Neural progenitor cell (in vitro differentiated cells): Measurements from ENCODE around the gene ADAMTS12. TPM values are rescaled to one million over a fixed set of nuclear protein-coding genes. Genes with fewer than 3 reads are reported as not detected.

Source experiments
- DNase-seq: peaks from one replicate; pipeline ENCODE4 v3.0.0-alpha.2; 2016; ENCODE audit warnings: low spot score
- H2AFZ ChIP-seq: fragments of 200-600 bp; sonication (generic); replicated peaks from 2 replicates; pipeline ENCODE4 v1.6.1; 2016; ENCODE audit warnings: antibody characterized with exemption
- H3F3A ChIP-seq: fragments of 200-600 bp; sonication (generic); 2 replicates; pipeline ENCODE4 v1.6.1; 2016; ENCODE audit warnings: antibody characterized with exemption, low read depth
- H3K27ac ChIP-seq: fragments of 200-600 bp; sonication (generic); 2 replicates; pipeline ENCODE4 v1.5.1; 2016; ENCODE audit warnings: mild to moderate bottlenecking
- H3K27me3 ChIP-seq: fragments of 200-600 bp; sonication (generic); 2 replicates; pipeline ENCODE4 v1.6.1; 2016; ENCODE audit warnings: mild to moderate bottlenecking, moderate library complexity
- H3K36me3 ChIP-seq: fragments of 200-600 bp; sonication (generic); 2 replicates; pipeline ENCODE4 v1.5.1; 2016
- H3K4me1 ChIP-seq: fragments of 200-600 bp; sonication (generic); 2 replicates; pipeline ENCODE4 v1.6.1; 2016; ENCODE audit warnings: mixed run types
- H3K4me2 ChIP-seq: fragments of 200-600 bp; sonication (generic); 2 replicates; pipeline ENCODE4 v1.6.1; 2016
- H3K4me3 ChIP-seq: fragments of 200-600 bp; sonication (generic); 2 replicates; pipeline ENCODE4 v1.5.1; 2016
- H3K79me2 ChIP-seq: fragments of 200-600 bp; sonication (generic); 2 replicates; pipeline ENCODE4 v1.6.1; 2016; ENCODE audit warnings: low read depth
- H3K9ac ChIP-seq: fragments of 200-600 bp; sonication (generic); 2 replicates; pipeline ENCODE4 v1.6.1; 2016
- H3K9me3 ChIP-seq: fragments of 200-600 bp; sonication (generic); 2 replicates; pipeline ENCODE4 v1.5.1; 2016; ENCODE audit warnings: low read depth
- H4K20me1 ChIP-seq: fragments of 200-600 bp; sonication (generic); 2 replicates; pipeline ENCODE4 v1.6.1; 2016; ENCODE audit warnings: low read depth
- H3K27ac Mint-ChIP-seq: 3 replicates; pipeline ENCODE4 v1.8.0; 2021; ENCODE audit warnings: mixed read lengths
- H3K27me3 Mint-ChIP-seq: 2 replicates; pipeline ENCODE4 v1.8.0; 2022; ENCODE audit warnings: low read depth, mild to moderate bottlenecking, inconsistent platforms, moderate library complexity, mixed read lengths; ENCODE audit not compliant: insufficient read depth
- H3K36me3 Mint-ChIP-seq: 3 replicates; pipeline ENCODE4 v1.8.0; 2021; ENCODE audit warnings: mixed read lengths
- H3K4me1 Mint-ChIP-seq: 3 replicates; pipeline ENCODE4 v1.8.0; 2021; ENCODE audit warnings: mixed read lengths
- H3K4me3 Mint-ChIP-seq: 3 replicates; pipeline ENCODE4 v1.8.0; 2021; ENCODE audit warnings: mild to moderate bottlenecking, moderate library complexity, mixed read lengths
- H3K9me3 Mint-ChIP-seq: 3 replicates; pipeline ENCODE4 v1.8.0; 2020; ENCODE audit warnings: mixed read lengths
- CTCF ChIP-seq: fragments of 200-600 bp; sonication (generic); IDR thresholded peaks from 2 replicates; pipeline ENCODE4 v1.5.1; 2017; ENCODE audit warnings: antibody characterized with exemption, mild to moderate bottlenecking
- EZH2 ChIP-seq: fragments of 200-600 bp; sonication (generic); IDR thresholded peaks from 2 replicates; pipeline ENCODE4 v1.6.1; 2017; ENCODE audit warnings: antibody characterized with exemption, mild to moderate bottlenecking, moderate library complexity
- EZH2phosphoT487 ChIP-seq: fragments of 200-600 bp; sonication (generic); IDR thresholded peaks from 2 replicates; pipeline ENCODE4 v1.6.1; 2017; ENCODE audit warnings: antibody characterized with exemption
- total RNA-seq: library from RNA; depleted of rRNA; stranded (reverse); fragments of >200 nt; gene quantifications from 2 replicates; pipeline ENCODE4 v1.2.3, GENCODE V29; 2015; ENCODE audit warnings: low replicate concordance

Gene ADAMTS12
- total RNA-seq, 1 donor from 2014 or later = 15.6 TPM

GRCh38 chr5:33745101-33745770 is 146.6 kb downstream of the ADAMTS12 start:
- Histone ChIP-seq H3K4me2 (no peak overlapping the region), H3K79me2 (no peaks in the 10 kb centered on the region), H3K4me3 (no peak overlapping the region), H3K9me3 (no peaks in the 10 kb centered on the region), H3K27ac (no peak overlapping the region), H3K9ac (no peak overlapping the region), H4K20me1 (no peaks in the 10 kb centered on the region), H3F3A (no peaks in the 10 kb centered on the region), H3K36me3 (no peaks in the 10 kb centered on the region), H3K4me1 (no peaks in the 10 kb centered on the region), H3K27me3 (no peaks in the 10 kb centered on the region), H2AFZ (no peak overlapping the region)
- H3K36me3 Mint-ChIP-seq = no peaks in the 10 kb centered on the region
- H3K4me3 Mint-ChIP-seq = no peak overlapping the region
- H3K27me3 Mint-ChIP-seq = peaks cover 2% of the 10 kb centered on the region
- no peaks in the 10 kb centered on the region for H3K9me3 Mint-ChIP-seq
- H3K27ac Mint-ChIP-seq = no peak overlapping the region
- no peak for DNase-seq
- TF ChIP-seq EZH2phosphoT487 = no peak
- peaks cover 12% of the 10 kb centered on the region for H3K4me1 Mint-ChIP-seq

GRCh38 chr5:33743099-33743498 is 148.7 kb downstream of the ADAMTS12 start:
- no peaks in the 10 kb centered on the region for H4K20me1 ChIP-seq
- H3K4me2 ChIP-seq = no peak overlapping the region
- no peaks in the 10 kb centered on the region for H3K36me3 ChIP-seq
- no peaks in the 10 kb centered on the region for H3K79me2 ChIP-seq
- H3K36me3 Mint-ChIP-seq = peaks cover 5% of the 10 kb centered on the region
- no peak overlapping the region for H2AFZ ChIP-seq
- H3K27ac ChIP-seq = no peak overlapping the region
- no peaks in the 10 kb centered on the region for H3F3A ChIP-seq
- TF ChIP-seq CTCF = no peak
- TF ChIP-seq EZH2 = no peak
- TF ChIP-seq EZH2phosphoT487 = no peak
- no peak overlapping the region for H3K4me3 Mint-ChIP-seq
- no peak overlapping the region for H3K9ac ChIP-seq
- no peaks in the 10 kb centered on the region for H3K4me1 ChIP-seq
- no peak overlapping the region for H3K4me3 ChIP-seq
- no peaks in the 10 kb centered on the region for H3K9me3 Mint-ChIP-seq
- no peak overlapping the region for H3K27ac Mint-ChIP-seq
- no peak for DNase-seq
- no peaks in the 10 kb centered on the region for H3K27me3 ChIP-seq
- H3K9me3 ChIP-seq = no peaks in the 10 kb centered on the region
- peaks cover 12% of the 10 kb centered on the region for H3K4me1 Mint-ChIP-seq
- peaks cover 2% of the 10 kb centered on the region for H3K27me3 Mint-ChIP-seq

GRCh38 chr5:33742181-33742580 is 149.6 kb downstream of the ADAMTS12 start:
- Histone ChIP-seq H3K79me2 (no peaks in the 10 kb centered on the region), H3K27ac (no peak overlapping the region), H3K4me3 (no peak overlapping the region), H4K20me1 (no peaks in the 10 kb centered on the region), H3K9me3 (no peaks in the 10 kb centered on the region), H3K4me2 (no peak overlapping the region), H3K27me3 (no peaks in the 10 kb centered on the region), H3K4me1 (no peaks in the 10 kb centered on the region), H3K36me3 (no peaks in the 10 kb centered on the region), H2AFZ (no peak overlapping the region), H3F3A (no peaks in the 10 kb centered on the region), H3K9ac (no peak overlapping the region)
- DNase-seq = no peak
- Mint-ChIP-seq H3K27me3 (peaks cover 2% of the 10 kb centered on the region), H3K27ac (no peak overlapping the region), H3K9me3 (no peaks in the 10 kb centered on the region), H3K4me3 (no peak overlapping the region), H3K36me3 (peaks cover 5% of the 10 kb centered on the region), H3K4me1 (peaks cover 12% of the 10 kb centered on the region)
- TF ChIP-seq CTCF (no peak), EZH2phosphoT487 (no peak), EZH2 (no peak)

DNA sequence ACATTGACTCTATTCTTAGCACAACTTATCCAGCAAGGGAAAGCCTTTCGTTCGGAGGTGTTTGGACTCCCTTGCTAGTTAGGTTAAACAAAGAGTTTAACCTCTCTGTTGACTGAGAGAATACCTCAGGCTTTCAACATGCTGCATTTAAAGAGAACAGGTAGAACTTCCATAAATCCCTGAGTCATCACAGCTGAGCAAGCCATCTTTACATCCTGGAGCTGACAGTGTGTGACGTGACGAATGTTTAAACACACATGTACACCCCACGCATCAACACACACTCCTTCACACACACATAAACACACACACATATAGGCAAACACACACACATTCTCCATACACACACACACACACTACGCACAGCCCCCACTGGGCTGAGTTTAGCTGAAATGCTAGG is 152.8 kb downstream of the ADAMTS12 start:
- H4K20me1 ChIP-seq = no peaks in the 10 kb centered on the region
- H3K36me3 ChIP-seq = no peaks in the 10 kb centered on the region
- peaks cover 7% of the 10 kb centered on the region for H3K4me1 ChIP-seq
- H3F3A ChIP-seq = no peaks in the 10 kb centered on the region
- H3K27ac Mint-ChIP-seq = no peak overlapping the region
- H3K9ac ChIP-seq = no peak overlapping the region
- no peak overlapping the region for H3K27ac ChIP-seq
- no peak overlapping the region for H3K4me3 Mint-ChIP-seq
- H3K4me1 Mint-ChIP-seq = peaks cover 19% of the 10 kb centered on the region
- DNase-seq = no peak
- H3K79me2 ChIP-seq = no peaks in the 10 kb centered on the region
- peaks cover 4% of the 10 kb centered on the region for H3K27me3 Mint-ChIP-seq
- H3K27me3 ChIP-seq = no peaks in the 10 kb centered on the region
- no peaks in the 10 kb centered on the region for H3K9me3 Mint-ChIP-seq
- H2AFZ ChIP-seq = no peak overlapping the region
- H3K9me3 ChIP-seq = no peaks in the 10 kb centered on the region
- peaks cover 5% of the 10 kb centered on the region for H3K36me3 Mint-ChIP-seq
- H3K4me2 ChIP-seq = no peak overlapping the region
- no peak overlapping the region for H3K4me3 ChIP-seq
- TF ChIP-seq EZH2 = no peak
- no peak for TF ChIP-seq EZH2phosphoT487
- TF ChIP-seq CTCF = no peak
